Midbrain (tissue), 1 donor: ENCODE measurements around the gene PTPN5.

Source experiments
- DNase-seq: peaks from one replicate; lab custom pipeline; 2025; lab: John Stamatoyannopoulos, UW

The PTPN5 gene

GRCh38 chr11:18739685-18740084 lies 51.9 kb downstream of the PTPN5 start:
- DNase-seq: no peak

DNA sequence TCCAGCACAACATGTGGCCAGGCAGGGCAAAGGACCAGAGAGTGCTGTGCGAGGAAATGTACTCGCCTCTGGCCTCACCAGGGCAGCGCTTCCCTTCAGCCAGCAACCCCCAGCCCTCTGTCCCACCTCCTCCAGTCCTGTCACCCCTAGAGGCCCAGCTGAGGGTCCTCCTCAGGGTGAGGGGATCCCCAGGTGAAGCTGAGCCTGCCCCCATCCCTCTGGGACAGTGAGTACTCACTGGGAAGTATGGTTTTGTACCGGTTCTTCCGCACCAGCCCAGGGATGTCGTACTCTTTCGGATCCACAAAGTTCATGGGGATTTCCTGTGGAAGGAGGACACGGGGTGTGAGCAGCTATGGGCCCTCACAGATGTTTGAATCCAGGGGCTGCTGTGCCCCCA lies 54.0 kb downstream of the PTPN5 start:
- no peak for DNase-seq

DNA sequence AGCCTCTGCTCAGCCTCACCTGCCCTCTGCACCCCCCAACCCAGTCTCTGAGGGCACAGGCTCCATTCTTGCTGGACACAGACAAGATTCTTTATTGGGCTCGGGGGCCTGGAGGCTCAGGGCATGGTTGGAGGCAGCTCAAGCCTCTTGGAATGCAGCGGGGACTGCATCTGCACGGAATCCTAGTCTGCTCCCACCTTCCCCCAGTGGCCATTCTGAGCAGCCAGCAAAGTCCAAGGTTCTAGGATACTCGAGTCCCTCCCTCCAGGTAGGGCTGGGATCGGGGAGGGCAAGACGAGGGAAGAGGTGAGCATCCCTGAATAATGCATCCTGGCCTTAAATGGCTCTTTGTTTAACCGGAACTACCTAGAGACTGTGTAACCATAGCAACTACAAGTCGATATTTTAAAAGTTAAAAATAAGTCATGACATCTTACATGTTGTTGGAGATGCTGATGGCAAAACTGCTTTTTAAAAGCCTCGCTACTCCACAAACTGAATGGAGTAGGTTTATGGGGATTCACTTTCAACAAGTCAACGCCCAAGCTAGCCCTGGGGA lies 54.9 kb downstream of the PTPN5 start:
- DNase-seq: no peak

DNA sequence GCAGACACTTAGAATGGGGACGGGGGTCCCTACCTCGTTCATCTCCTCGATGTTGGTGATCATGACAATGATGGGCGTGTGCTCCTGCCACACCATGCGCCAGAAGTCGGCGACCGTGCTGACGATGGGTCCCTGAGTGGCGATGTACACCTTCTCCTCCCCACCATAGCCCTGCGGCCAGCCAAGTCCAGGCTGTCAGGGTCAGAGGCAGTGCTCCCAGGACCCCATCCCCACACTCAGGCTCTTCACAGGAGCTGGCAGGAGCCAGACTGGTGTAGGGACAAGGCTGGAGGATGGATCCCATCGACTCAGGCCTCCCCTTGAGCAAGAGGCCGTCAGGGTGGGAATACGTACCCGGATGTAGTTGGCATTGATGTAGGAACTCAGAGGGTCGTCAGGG lies 58.4 kb downstream of the PTPN5 start:
- no peak for DNase-seq

DNA sequence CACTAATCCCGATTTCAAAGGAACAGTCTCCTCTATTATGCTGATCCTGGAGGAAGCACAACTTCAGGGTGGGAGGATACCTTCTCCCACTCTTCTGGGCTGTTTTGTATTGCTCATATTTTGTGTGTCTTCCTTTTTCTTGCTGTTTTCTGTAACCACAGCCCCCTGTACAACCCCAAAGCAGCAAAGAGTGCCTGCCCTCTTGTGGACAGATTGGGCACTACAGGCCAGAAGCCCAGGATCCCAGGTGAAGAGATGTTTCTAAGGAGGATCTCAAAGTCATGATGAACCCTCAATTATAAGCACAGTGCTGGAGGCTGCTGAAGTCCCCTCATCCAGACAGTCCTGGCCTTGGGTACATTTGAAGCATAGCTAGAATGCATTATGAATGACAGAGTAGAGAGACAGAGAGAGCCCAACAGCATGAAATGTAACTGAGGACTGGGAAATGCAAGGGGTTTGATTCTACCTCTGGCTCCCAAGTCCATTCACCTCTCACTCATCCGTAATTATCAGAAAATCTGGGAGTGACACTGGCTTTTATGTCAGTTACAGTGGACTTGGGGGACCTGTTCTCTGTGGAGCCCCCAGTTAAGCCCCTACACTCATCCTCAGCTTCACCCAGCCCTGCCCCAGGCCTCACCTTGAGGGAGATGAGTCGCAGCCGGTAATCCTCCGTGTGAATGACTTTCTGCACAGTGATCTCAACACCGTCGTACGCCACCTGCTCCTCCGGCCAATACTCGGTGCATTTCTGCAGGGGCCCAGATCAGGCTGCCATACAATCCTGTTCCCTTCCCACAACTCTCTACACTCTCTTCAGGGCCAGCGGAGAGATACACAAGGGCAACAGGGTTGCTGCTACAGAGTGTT lies 59.4 kb downstream of the PTPN5 start:
- DNase-seq: peak; percentile 76

DNA sequence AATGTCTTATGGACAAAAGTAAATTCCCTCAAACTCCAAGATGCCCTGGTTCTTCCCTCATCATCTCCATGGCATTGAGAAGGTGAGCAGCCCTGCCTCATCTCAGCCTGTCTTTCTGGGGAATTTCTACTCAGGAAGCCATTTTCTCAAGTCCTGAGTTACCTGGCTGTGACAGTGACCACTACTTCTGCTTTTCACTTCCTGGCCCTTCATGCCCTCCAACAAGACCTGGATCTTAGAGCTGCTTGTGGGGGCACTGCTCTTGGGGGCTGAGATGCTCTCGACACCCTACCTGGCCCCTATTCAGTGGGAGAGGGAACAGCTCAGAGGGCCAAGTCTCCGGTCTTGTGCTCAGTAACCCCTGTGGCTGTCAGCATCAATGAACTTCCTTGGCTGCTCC lies 60.2 kb downstream of the PTPN5 start:
- DNase-seq: no peak

- DNase-seq: no peak
These were observed 61.6 kb downstream of the PTPN5 start for GRCh38 chr11:18730020-18730419.

DNA sequence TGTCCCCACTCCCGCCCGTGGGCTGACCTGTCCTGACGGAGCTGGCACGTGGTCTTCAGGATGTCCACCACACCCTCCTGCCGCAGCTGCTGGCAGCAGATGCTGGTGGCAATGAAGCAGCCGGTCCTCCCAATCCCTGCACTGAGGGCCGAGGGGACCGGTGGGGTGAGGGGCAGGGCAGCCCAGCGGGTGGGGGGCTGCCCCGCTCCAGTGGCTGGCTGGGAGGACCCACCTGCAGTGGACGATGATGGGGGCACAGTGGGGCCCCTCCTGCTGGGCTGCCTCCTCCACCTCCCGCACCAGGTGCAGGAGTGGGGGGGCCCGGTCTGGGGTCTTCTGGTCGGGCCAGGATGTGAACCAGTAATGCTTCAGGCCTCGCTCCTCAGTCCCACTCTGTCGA lies 62.2 kb downstream of the PTPN5 start:
- DNase-seq: no peak

GRCh38 chr11:18728658-18729057 lies 62.9 kb downstream of the PTPN5 start:
- no peak for DNase-seq

DNA sequence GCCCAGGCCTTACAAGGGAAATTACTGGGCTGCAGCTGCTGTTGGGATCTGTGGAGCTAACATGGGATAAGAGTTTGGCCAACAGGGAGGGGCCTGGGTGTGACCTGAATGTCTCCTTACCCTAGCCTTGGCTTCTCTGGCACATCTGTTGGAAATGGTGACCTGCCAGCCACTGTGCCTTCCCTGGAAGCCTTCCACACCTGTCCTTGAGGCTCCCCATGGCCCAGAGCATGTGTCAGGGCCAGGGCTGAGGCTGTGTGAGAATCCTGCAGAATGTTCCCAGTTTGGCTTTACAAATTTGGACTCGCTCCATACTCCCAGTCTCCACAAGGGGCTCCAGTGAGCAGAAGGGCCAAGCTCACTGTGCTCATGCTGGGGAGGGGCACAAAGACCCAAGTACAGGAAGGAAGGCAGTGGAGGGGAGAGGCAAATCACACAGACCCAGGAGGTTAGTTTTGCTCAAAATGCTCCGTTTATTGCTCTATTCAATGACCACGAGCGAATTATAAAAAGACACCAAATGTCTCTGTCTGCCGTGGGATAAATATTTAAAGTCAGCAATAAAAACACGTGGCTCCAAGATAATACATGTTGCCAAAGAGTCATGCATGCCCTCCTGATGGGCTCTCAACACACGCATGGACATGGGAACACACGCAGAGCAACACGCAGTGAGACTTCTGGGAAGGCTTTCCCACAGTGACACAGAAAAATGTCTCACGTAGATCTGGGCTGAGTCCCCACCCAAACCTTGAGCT lies 63.9 kb downstream of the PTPN5 start:
- DNase-seq: peak; percentile 11

- no peak for DNase-seq
These were observed 65.6 kb downstream of the PTPN5 start, which contains the start of gene IGSF22 for GRCh38 chr11:18726040-18726439. IGSF22 (minus strand) TSS chr11:18726188; CDS start chr11:18724236, 1,952 bp downstream.

- no peak for DNase-seq
These were observed 67.6 kb downstream of the PTPN5 start for GRCh38 chr11:18723991-18724390.

DNA sequence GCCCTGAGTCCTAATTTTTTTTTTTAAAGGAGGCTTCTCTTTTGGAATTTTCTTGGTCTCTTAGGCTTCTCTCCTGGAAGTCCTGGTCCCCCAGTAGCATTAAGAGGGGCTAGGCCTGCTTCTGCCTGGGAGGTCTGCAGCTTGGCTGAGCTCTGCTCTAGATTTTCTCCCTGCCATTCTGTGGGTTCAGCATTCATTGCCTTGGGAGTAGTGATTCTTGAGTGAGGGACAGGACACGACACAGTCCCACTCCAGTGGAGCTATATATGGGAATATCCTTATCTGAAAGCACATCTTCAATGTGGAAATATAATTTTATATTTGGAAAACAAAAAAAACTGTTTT lies 69.3 kb downstream of the PTPN5 start:
- DNase-seq: no peak

DNA sequence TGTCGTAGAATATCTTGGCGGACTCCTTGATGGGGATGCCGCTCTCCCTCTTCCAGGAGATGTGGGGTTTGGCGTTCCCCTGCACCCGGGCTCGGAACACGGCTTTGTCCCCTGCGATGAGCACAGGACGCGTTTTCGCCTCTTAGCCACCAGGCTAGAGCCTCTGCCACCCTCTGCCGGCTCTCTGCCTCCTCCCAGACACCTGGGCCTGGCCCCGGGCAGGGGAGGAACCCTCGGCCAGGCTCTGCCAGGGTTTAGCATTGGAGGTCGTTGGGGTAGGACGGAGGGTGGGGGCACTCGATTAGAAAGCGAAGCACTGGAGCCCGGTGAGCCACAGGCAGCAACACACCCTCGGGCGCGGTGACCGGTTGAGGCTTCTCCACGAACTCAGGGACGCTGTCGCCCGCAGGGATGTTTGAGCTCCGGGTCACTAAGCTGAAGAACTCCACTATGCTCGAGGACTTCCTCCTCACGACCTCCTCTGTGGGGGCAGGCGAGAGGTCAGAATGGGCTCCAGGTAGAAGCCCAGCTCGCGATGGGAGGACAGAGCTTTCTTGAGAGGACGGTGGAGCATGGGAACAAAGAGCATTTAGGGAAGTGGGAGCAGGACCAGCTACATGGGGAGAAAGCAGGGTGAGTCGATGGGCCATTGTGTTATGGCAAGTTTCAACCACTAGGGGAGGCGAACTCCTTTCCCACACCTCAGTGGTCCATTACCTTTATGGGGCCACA lies 69.9 kb downstream of the PTPN5 start:
- DNase-seq: peak; percentile 15

GRCh38 chr11:18720808-18721560 lies 70.6 kb downstream of the PTPN5 start:
- peak; percentile 62 for DNase-seq

DNA sequence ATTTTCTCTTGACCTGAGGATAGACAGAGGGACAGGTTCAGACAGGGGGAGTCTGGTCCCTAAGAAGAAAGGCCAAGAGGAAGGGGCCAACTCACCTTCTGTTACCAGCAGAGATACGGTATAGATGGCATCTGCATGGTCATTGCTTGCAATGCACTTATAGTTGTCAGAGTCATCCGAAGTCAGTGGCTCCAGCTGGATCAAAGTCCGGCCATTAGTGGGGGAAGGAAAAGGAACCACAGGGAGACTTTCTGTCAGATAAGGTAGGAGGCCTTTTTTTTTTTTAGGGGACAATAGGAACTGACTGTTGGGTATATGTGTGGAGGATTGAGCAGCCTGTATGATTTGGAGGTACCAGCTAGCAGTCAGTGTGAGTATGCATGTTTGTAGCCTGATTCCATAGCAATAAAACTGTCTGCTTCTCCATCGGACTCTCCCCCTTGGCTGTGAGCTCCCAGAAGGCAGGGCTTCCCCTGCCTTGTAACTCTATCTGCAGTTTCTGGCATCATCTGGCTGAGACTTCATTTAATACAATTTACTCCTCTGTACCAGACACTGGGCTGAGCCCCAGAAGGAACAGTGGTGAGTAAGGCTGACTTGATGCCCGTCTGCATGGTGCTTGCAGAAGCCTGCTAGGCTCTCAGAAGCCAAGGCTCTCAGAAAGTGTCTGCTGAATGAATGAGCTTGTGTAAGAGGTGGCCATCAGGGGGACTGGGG lies 71.3 kb downstream of the PTPN5 start:
- no peak for DNase-seq

DNA sequence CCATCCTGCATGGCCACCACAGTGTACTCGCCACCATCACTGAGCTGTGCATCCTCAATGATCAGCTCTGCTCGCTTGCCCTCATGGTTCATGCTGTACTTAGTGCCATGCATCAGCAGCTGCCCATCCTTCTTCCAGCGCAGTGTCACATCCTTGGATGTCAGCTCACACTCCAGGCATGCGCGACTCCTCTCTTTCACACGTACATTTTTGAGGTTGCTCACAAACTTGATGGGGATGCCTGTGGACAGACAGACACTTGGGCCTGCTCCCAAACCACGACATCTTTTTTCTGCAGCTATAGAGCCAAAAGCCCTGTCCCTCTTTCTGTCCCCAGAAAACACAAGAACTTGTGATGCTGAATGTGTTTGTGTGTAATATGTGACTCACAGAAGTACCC lies 76.1 kb downstream of the PTPN5 start:
- no peak for DNase-seq

GRCh38 chr11:18714443-18714780 lies 77.2 kb downstream of the PTPN5 start:
- DNase-seq: no peak

DNA sequence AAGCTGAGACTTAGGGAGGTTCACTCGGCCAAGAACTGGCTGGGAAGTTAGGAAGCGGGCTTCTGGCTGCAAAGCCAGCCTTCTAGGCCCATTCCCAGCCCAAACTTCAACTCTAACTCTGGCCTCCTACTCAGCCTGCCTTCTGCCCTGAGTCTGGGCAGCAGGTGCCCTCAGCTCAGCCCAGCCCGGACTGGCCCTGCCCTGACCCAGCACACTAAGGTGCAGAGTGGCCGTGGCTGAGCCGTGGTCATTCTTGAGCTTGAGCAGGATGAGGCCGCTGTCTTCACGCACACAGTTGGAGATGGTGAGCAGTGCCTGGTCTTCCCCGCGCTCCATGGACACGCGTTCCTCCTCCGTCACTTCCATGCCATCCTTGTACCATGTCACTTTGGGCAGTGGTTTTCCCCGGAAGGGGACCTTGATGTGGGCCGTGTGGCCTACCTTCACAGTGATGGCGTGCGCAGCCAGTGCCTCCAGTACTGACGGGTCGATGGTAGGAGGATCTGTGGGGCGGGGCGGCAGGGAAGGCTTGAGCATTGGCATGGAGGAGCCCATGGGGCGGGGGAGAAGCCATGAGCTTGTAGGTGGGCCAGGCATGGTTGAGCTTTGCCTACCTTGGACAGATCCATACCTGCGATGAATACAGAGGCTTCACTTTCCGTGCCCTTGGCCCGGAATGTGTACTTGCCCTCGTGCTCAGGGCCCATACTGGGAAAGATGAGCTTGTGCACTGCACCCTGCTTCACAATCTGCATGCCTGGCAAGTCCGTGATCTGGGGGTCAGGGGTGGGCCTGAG lies 77.8 kb downstream of the PTPN5 start:
- no peak for DNase-seq

- no peak for DNase-seq
These were observed 81.1 kb downstream of the PTPN5 start for GRCh38 chr11:18710545-18710944.
